ENCODE data around the gene UPK3A.

UPK3A gene

DNA sequence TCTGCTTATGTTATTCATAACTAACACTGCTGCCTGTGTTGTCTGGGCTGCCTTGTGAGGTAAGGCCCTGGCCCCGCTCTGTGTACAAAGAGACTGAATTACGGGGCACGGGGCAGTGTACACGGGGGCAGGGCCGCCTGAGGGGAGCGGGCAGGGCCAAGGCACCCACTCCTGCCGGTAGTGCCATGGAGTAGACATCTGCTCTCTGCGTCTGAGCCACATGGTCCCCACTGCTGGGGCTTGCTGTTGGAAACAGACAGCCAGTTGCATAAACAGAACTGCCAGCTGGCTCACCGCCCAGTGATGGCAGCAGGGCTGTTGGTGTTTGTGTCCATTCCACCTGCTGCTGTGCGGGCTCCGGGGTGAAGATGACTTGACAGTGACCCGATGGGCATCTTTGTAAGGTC lies 44.8 kb downstream of the UPK3A start:
- DNase-seq (ENCODE audit: low read depth in 3 of 3): no peak

DNA sequence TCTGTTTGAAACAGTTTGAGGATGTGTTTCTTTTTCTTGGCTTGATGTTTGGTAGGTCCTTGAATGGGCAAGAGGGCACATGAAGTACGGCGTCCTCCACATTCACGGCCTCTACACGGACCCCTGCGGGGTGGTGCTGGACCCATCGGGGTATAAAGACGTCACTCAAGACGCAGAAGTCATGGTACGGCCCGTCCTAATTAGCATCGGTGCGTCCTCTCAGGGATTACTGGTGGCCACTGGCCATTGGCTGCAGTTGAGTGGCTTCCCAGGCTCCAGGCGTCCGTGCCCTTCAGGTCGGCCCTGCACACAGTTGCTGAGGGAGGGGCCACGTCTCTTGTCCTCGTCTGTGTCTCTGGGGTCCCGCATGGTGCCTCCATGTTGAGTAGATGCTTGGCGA lies 45.8 kb downstream of the UPK3A start:
- no peak for DNase-seq (ENCODE audit: low read depth in 3 of 3)

DNA sequence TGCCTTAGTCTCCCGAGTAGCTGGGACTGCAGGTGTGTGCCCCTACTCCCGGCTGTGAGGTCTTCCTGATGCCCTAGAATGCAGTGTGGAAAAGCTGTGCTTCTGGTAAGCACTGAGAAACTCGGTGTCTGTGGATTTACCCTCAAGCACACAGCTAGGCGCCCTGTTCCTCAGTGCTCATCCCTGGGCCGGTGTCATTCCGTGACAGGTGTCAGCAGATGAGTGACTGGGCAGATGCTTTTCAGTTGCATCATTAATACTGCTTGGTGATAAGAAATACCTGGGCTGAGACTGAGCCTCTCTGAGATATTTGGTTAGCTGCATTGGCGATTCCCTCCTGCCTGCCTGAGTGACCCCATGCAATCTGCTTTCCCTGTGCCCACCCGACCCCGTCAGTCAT lies 46.7 kb downstream of the UPK3A start:
- no peak for DNase-seq (ENCODE audit: low read depth in 3 of 3)

DNA sequence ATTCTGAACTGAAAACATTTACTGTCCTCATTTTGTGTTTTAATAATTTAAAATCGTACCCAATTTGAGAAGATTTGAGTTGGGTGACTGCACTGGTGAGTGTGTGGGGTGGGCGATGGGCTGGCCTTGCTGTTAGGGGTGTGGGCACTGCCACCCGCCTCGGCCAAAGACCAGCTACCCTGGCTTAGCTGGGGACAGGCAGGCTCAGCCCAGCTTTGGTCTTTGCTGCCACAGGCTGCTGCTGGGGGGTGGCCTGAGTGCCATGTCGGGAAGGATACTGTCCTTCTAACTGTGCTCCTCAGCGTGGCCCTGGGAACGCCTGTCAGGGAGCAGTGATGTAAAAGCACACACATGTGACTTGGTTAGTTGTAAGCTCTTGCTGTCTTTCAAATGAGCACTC lies 47.3 kb downstream of the UPK3A start:
- no peak for DNase-seq (ENCODE audit: low read depth in 3 of 3)

DNA sequence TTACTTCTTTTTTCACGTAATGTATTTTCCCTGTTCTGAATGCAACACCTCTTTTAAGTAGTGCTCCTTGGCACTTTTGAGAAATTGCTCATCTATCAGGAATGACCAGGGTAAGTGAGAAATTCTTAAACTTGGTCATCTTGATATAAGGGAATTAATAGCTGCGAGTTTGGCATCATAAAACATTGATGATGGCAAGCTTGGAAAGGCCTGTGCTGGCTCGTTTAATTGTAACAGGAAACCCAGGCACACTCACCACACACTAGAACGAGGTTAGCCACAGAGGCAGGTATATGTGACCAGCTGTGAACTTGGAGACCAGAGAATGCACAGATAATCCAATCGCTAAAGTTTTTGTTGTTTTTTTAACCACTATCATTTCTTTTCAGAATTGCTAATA lies 49.3 kb downstream of the UPK3A start:
- no peak for DNase-seq (ENCODE audit: low read depth in 3 of 3)

DNA sequence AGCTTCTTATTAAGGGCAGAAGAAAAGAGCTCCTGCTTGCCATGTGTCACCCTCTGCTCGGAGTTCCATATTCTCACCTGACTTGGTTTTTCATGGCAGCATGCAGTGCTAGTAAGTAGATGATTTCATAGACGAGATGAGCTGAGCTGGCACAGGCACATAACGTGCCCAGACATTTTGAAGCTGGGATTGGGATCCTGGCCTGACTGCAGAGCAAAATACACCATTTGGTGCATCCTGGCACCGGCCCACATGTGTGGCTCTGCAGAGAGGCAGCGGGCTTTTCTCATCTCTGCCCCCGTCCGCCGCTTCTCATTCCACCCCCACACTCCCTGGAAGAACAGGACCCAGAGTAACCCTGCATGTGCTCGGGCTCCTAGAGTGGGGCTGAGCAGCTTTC lies 49.8 kb downstream of the UPK3A start:
- no peak for DNase-seq (ENCODE audit: low read depth in 3 of 3)

DNA sequence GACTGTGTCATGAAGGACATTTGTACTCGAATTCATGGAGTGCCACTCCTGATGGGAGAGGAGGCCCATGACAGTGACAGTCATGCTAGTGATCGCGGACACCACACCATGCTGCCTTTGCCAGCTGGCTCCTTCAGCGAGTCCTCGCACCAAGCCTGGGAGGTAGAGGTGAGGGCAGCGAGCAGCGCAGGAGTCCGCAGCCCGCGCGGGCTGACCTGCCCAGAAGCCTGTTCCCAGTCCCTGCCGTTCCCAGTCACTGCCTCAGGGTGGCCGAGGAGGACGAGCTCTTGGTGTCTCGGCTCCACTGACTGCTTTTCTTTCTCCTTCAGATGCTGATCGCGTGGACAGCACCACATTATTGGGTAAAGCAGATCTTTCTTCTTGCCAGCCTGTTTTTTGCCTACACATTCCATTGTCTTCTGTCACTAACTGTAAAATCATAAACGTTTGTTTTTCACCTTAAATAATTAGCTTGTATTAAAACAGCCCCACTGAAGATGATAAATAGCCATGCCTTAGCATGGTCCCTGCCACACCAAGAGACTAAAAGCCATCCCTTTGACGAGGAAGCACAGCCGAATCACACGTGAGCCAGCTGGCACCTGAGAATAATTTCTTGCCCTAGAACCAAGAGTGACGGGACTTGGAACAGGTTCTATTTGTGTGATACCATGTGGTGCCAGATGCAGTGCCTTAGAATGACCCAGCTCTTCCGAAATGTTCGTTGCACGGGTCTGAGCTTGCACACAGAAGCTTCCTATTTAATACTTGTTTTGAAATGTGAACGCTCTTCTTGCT lies 50.5 kb downstream of the UPK3A start:
- no peak for DNase-seq (ENCODE audit: low read depth in 3 of 3)

DNA sequence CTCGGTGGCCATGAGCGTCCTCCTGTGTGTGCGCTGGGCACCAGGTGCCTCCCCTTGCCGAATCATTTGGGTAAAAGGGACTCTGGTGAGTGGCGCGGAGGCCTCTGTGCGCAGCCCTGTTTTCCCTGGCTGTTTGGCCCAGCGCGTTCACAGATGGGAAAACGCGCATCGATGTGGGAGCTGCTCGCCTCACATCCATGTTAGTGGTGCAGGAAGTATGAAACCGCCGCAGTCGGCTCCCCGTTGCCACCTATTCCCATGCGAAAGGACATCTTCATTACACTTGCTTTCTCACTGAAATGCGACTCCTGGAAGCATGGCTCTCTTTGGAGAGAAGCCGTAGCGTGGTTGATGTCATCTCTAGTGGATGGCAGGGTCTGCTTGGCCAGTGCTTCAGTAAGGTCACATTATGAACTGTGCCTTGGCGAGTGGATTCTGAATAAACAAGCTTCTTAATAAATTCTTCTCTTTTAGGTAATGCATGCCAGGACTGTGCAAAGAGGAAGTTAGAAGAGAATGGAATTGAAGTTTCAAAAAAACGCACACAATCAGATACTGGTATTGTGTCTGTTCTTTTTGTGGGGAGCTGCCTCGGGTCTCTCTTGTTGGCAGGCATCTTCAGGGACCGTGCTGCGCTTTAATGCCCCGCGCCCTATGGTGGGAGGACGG lies 51.2 kb downstream of the UPK3A start:
- no peak for DNase-seq (ENCODE audit: low read depth in 3 of 3)

DNA sequence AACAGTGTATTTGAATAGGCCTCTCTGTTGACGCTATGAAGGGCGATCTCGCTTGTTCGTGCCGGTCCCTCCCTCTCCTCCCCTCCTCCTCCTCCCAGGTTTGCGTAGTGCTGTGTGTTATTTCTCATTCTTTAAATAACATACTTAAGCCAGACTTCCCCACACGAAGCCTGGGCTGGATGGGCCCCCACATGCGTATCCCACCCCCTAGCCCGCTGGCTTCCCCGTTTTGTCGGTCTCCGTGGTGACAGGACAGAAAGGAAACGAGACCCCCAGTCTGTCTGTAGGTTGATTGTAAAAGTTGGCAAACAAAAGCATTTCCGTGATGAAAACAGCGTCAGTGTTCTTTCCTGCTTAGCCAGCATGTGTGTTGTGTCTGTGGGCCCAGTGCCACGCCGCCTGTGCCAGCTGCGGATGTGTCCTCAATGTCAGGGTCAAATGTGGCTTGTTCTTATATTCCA lies 52.3 kb downstream of the UPK3A start:
- DNase-seq (ENCODE audit: low read depth in 3 of 3): no peak

DNA sequence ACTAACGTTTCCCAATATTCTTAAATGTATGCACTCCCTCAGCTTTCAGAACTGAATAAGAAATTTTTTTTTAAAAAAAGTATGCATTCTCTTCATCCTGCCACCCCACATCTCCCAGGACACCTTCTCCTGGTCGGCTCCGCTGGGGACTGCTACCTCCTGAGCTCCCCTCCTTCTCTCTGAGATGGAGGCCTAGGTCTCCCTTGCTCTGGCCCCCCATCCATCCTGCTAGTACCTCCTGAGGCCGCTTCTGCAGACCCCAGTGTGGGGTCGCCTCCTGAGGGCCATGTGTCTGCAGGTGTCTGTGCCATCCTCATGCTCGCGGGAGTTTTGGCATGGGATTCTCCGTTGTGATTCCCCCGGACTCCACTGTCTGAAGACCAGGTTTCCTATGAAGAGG lies 52.8 kb downstream of the UPK3A start:
- DNase-seq (ENCODE audit: low read depth in 3 of 3): no peak

DNA sequence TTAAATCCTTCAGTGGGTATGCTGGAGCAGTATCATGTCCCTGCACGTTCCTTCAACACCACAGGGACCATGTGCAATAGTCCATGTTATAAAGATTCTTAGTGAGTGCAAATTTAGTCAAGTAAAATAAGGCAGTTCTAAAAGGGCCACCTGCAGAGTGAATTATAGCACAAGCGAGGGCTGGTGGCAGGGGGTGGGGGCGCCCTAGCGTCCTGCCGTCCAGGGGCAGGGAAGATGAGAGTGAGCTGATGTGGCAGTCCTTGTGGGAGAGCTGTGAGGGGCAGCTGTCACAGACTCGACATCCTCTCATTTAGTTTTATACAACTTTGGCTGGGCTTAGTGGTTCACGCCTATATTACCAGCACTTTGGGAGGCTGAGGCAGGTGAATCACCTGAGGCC lies 54.0 kb downstream of the UPK3A start:
- no peak for DNase-seq (ENCODE audit: low read depth in 3 of 3)

DNA sequence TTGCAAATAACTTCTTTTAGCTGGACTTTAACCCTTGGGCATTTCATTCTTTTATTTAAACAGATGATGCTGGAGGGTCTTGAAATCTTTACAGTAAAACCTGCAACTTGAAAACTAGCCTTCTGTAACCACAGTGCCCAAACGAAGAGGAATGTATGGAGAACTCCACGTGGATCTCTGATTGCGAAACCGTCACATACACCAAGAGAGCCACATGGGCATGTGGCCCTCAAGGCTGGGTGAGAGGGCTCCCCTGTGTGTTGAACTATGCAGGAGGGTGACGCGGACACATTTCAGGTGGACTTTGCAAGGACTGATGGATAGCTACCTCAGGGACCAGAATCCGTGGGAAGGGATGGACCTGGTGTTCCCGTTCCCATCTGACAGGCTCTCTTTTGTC lies 55.6 kb downstream of the UPK3A start:
- no peak for DNase-seq (ENCODE audit: low read depth in 3 of 3)

DNA sequence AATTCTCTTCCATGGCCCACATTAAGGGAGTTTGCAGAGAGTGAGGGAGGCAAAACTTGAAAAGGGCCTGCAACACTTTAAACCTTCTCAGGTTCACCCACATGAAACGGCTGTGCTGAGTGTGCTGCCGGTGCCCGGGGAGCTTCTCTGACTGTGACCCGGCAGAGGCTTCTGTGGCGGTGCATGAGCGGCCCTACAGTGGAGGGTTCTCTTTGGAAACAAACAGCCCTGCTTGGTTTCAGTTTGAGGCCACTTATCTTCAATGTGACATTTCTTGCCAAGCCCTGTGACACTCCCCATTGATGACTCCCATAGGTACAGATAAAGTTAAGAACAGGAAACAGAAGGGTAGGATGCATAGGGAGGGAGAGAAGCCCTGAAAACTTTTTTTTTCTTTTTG lies 56.7 kb downstream of the UPK3A start:
- DNase-seq (ENCODE audit: low read depth in 3 of 3): peak in 1 of 3 donors; percentile 62

DNA sequence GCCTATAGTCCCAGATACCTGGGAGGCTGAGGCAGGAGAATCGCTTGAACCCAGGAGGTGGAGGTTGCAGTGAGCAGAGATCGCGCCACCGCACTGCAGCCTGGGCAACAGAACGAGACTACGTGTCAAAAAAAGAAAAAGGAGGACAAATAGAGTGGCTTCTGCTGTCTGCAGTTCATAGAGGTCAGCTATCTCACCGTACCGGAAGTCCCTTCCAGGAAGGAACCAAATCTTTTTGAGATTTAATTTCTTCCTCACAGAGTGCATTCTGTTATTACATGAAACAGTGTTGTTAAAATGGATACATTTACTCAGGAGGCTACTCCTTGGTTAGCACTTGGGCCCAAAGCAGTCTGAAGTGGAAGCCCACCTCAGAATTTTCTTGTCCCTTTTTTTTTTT lies 58.4 kb downstream of the UPK3A start:
- DNase-seq (ENCODE audit: low read depth in 3 of 3): no peak

DNA sequence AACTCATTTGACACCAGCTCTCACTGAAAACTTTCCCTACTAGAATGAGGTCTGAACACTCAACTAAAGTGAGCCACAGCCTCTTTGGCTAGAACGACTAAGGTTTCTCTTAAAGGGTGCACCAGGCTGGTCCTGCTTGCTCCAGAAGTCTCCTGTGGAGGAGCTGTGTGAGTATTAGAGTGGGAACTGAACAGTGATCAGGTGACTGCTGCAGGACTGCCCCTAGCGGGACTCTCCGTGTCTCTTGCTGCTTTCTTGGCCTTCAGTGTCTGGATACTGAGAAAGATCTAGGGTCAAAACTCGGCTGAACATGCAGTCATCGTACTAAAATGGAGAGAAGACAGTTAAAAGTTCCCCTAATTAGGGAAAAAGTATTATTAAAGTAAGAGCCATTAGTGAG lies 59.6 kb downstream of the UPK3A start:
- DNase-seq (ENCODE audit: low read depth in 3 of 3): no peak
